22Rv1 (cell line): ENCODE data around the gene FAM89B.
A peak's percentile ranks its signal among the peaks of the same experiment; 100 is the strongest.

ENCODE experiments used
- H3K27ac ChIP-seq: fragments of 450-650 bp; 2 replicates; pipeline ENCODE4 v1.5.1; 2017
- CTCF ChIP-seq: fragments of 450-650 bp; IDR thresholded peaks from 2 replicates; pipeline ENCODE4 v1.5.1; 2017; ENCODE audit warnings: mild to moderate bottlenecking
- ZFX ChIP-seq: fragments of 450-650 bp; IDR thresholded peaks from 2 replicates; pipeline ENCODE4 v1.6.1; 2017; ENCODE audit warnings: antibody characterized with exemption, borderline replicate concordance

The FAM89B gene

GRCh38 chr11:65541093-65541982 is 31.0 kb upstream of the FAM89B start:
- peak overlapping the region; percentile 97 for H3K27ac ChIP-seq
- peak; percentile 36 for TF ChIP-seq CTCF
- no peak for TF ChIP-seq ZFX

GRCh38 chr11:65542738-65543390 is 29.5 kb upstream of the FAM89B start:
- no peak overlapping the region; the same call in 1 of the 2 replicates for H3K27ac ChIP-seq

GRCh38 chr11:65545853-65546216 is 26.5 kb upstream of the FAM89B start:
- H3K27ac ChIP-seq, result peak overlapping the region; percentile 77
- TF ChIP-seq CTCF (no peak), ZFX (no peak)

More at GRCh38 chr11:65542738-65543390, 29.5 kb upstream of the FAM89B start:
- TF ChIP-seq CTCF (no peak), ZFX (no peak)

GRCh38 chr11:65546217-65546958 is 25.9 kb upstream of the FAM89B start:
- peak overlapping the region; percentile 77 for H3K27ac ChIP-seq
- TF ChIP-seq CTCF, result no peak
- TF ChIP-seq ZFX, result no peak

- H3K27ac ChIP-seq, result no peak overlapping the region
- TF ChIP-seq ZFX (no peak), CTCF (no peak)
Observed at GRCh38 chr11:65547446-65548125, 24.8 kb upstream of the FAM89B start.

GRCh38 chr11:65548395-65548794 is 23.9 kb upstream of the FAM89B start:
- TF ChIP-seq ZFX, result no peak
- no peak for TF ChIP-seq CTCF
- no peak overlapping the region for H3K27ac ChIP-seq
